IPS-11a (cell line): ENCODE results near the gene NUDT2.

Experiments used
- H3K4me3 ChIP-seq: one replicate; pipeline ENCODE4 v1.5.1; 2013; ENCODE audit warnings: low read depth, low read length, control low read depth

The NUDT2 gene

DNA sequence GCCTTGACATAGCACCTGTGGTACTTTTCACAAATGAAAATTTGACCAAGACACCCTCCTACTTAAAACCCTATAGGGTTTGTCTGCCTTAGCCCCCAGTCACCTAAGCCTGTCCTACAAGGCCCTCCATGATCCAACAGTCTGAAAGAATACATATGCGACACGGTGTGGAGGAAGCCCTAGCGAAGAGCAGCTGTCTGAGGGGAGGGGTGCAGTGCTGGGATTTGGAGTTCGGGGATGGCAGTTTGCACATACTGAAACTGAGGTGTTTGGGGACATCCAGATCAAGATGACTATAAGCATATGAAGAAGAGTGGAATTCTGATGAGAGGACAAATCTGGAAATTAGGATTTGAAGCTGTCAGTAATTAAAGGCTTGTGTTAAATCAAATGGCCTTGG lies 54.5 kb downstream of the NUDT2 start:
- no peak overlapping the region for H3K4me3 ChIP-seq

DNA sequence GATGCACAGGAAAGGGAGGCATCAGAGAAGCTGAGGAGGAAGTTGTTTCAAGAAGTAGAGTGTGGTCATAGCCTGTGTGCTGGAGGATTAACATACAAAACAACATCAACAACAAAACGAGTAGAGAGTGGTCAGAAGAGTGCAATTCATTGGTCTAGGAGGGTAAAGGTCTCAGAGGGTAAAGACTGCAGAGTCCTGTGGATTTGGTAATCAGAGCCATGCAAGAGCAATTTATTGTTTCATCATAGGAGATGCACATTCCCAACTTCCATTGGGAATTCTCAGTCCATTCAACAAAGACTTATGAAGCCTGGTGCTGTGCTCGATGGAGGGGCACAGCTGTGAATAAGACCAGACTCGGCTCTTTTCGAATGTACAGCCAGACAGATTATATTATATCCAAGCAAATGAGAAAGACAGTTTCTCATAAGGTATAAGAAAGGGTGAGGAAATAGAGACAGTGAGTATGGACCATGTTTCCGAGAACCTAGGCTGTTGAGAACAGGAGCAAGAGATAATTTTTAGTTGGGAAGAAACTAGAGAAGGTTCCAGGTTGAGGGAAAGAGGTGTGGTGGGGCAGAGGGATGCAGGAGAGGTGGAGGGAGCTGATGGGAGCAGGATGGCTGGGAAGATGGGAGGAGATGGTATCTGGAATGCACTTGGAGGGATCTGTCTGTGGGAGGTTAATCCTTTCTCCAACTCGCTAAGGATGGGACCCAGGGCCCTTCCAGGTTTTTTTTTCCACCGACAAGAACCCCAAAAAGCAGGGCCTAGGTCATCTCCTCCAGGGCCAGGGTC lies 55.2 kb downstream of the NUDT2 start:
- H3K4me3 ChIP-seq = no peak overlapping the region

DNA sequence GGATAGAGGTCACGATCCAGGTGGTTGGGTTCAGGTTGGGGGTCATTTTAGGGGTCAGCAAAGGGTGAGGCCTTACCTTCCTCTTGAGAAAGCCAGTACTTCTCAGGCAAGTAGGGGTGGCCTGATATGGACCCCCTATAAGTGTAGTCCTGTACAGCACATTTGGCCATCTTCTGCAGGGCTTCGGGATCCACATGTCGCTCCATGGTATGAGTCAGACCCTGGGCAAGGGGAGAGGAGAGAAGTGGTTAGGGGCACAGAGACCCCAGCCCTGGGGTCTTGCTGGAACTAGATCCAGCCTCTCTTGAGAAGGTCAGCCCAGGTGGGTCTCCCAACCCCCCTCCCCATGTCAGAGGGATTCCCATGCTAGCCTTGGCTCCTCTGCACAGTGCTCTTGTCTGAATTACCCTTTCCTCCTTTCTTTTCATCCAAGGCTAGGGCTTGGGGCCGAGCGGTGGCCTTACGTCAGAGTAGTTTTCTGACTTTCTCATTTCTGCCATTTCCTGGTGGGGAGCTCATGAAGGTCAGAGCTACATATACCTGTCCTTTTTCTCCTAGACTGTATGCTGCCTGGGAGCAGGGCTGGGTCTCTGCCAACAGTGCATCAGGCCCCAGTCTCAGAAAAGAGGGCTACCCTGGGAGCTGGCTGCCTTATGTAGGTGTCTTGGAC lies 56.3 kb downstream of the NUDT2 start:
- H3K4me3 ChIP-seq = no peak overlapping the region

DNA sequence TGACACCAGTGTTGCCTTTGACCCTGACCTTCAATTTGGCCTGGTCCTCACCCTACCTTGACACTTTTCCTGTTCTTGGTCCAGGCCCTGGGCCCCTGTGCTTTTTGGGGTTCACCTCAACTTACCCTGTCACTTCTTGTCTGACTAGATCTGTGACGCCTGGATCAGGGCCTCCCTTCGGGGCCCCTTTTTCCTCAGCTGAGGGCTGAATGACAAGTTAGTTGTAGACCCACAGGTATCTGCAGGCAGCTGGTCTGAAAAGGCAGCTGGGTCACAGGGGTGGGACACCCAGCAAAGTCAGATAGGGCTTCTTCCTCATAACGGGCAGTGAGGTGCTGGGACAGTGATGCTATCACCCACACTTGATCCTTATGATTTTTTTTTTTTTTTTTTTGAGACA lies 57.3 kb downstream of the NUDT2 start:
- no peak overlapping the region for H3K4me3 ChIP-seq

DNA sequence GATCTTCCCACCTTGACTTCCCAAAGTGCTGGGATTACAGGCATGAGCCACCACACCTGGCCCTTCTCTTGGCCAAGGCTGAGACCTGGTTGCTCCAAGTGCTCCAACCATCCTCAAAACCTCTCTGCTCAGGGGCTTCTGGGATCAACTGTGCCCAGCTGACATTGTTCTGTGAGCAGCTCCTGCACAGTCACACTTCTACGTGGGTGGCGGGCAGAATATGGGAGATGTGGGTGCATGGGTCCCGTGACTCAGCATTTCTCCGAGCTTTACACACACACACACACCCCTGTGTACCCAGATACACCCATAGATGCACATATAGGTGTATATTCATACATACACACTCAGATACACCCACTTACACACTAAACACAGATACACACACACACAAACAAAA lies 57.9 kb downstream of the NUDT2 start:
- no peak overlapping the region for H3K4me3 ChIP-seq

DNA sequence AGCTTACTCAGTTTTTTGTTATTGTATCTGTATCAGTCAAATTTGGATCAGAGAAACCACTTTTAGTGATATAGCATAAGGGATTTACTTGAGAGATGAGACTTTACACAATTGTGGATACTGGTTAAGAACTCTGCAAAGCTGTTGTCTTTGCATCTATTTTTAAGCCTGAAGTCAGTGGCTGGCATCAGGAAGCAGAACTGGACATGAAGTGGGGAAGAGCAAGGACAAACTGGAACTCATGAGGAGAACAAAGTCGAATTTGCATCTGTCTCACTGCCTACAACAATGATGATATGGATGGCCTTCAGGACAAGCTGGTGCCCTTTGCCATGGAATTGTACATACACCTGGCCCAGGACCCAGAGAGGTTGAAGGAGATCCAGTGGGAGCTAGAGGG lies 63.1 kb downstream of the NUDT2 start:
- H3K4me3 ChIP-seq = no peak overlapping the region
